Psoas muscle (tissue), 8 donors: ENCODE measurements around the gene ETF1. TPM values are rescaled to one million over a fixed set of nuclear protein-coding genes. Genes with fewer than 3 reads are reported as not detected.
A peak's percentile ranks its signal among the peaks of the same experiment; 100 is the strongest.

ENCODE experiments used
- ATAC-seq, 4 donors: fragments of 200-7000 bp; cut with Tn5 transposase; one replicate each; pipeline ENCODE4 v1.9.1; 2020; ENCODE audit warnings: moderate library complexity in 3 of 4, mild to moderate bottlenecking in 2 of 4
- DNase-seq, 2 donors: peaks; one replicate each; pipeline ENCODE4 v3.0.0-alpha.2; 2020
- H3K27ac ChIP-seq: fragments of 200-600 bp; one replicate; pipeline ENCODE4 v1.8.0; 2022
- H3K27me3 ChIP-seq, 3 donors: fragments of 200-600 bp in 1 of 3; one replicate each; pipeline versions ENCODE4 v1.6.1 to v1.8.0; 2013 to 2022; ENCODE audit warnings: low read length in 2 of 3, mild to moderate bottlenecking in 2 of 3, moderate library complexity in 1 of 3; ENCODE audit not compliant: insufficient read depth in 3 of 3
- H3K36me3 ChIP-seq, 2 donors: fragments of 200-600 bp in 1 of 2; one replicate each; pipeline versions ENCODE4 v1.6.1 to v1.8.0; 2013 to 2022; ENCODE audit warnings: low read depth in 1 of 2, mild to moderate bottlenecking in 1 of 2, moderate library complexity in 1 of 2; ENCODE audit not compliant: insufficient read depth in 1 of 2
- H3K4me1 ChIP-seq: fragments of 200-600 bp; one replicate; pipeline ENCODE4 v1.8.0; 2022
- H3K4me3 ChIP-seq: fragments of 200-600 bp; one replicate; pipeline ENCODE4 v1.8.0; 2022; ENCODE audit warnings: mild to moderate bottlenecking
- H3K9me3 ChIP-seq: fragments of 200-600 bp; one replicate; pipeline ENCODE4 v1.8.0; 2022
- WGBS, 3 donors: extraction: QIAGEN DNeasy Blood & Tissue Kit; methylation state at CpG; one replicate each; pipeline versions ENCODE4 v1.1.6 to v1.1.7; 2013; 5-methylcytosine and 5-hydroxymethylcytosine counted together
- intact Hi-C, 2 donors: fragments of 100-400 bp; cut with DNase I; formaldehyde crosslinking; loops; one replicate each; pipeline versions ENCODE4 v1.11.0 to v1.14.2; 2022
- long read RNA-seq, 2 donors: library from polyadenylated mRNA; unstranded; transcript quantifications; one replicate each; pipeline ENCODE4 v2.0.0, GENCODE V29; 2021
- polyA plus RNA-seq, 3 donors: library from polyadenylated mRNA; stranded (reverse); fragments of 200-250 nt; gene quantifications; one replicate each; pipeline ENCODE4 v1.2.3, GENCODE V29; 2013
- total RNA-seq, 4 donors: library from RNA; stranded (reverse); fragmentation: NEBNext Ultra II Directional in 2 of 4; extraction: Animal tissue kit (Norgen Biotek cat#: 25700) in 2 of 4; gene quantifications; one replicate each; pipeline versions ENCODE4 v1.2.1 to v1.2.4, GENCODE V29; 2021 to 2023
- TF ChIP-seq, protein P1 (sequence below): fragments of 200-600 bp; IDR thresholded peaks from one replicate; pipeline ENCODE4 v1.8.0; 2022; ENCODE audit warnings: antibody characterized with exemption
- donor health status: healthy with polysubstance abuse.
- donor health status: DM: no; HTN: no; CAD: no; lungs with moderate emphysema.
- donor health status: Bipolar disorder and iron deficiency.
- donor health status: healthy.
- donor health status: DM: yes; HTN: yes; CAD: no.
- donor health status: DM: no; HTN: no; CAD: no.
- donor health status: DM: no; HTN: no; CAD: no.
- donor health status: DM: yes; HTN: yes; CAD: no.

Gene ETF1
- 100 to 1,000 TPM in 3 of 4 donors, 10 to 100 TPM in 1; 84.2 to 174 (median 150) TPM for total RNA-seq
- 100 to 1,000 TPM in 2 of 3 donors, 10 to 100 TPM in 1; 72.3 to 212 (median 157) TPM for polyA plus RNA-seq
- long read RNA-seq, donor 1, transcript ETF1-201 (11 exons, 3,742 nt): major isoform, 63 of 77 reads
- long read RNA-seq, donor 1, partial matches to known transcripts: 7 of 77 reads
- long read RNA-seq, donor 1, other reads (novel, unspliced or antisense): 6 of 77 reads
- long read RNA-seq, donor 2, transcript ETF1-201 (11 exons, 3,742 nt): major isoform, 122 of 145 reads
- long read RNA-seq, donor 2, partial matches to known transcripts: 13 of 145 reads
- long read RNA-seq, donor 2, other reads (novel, unspliced or antisense): 10 of 145 reads

GRCh38 chr5:138542956-138543729 is at the start of gene ETF1:
Gene ETF1 (minus strand): TSS chr5:138543236. CDS start chr5:138542918, 318 bp downstream.
- intact Hi-C loops: loop anchor here in 1 of 2 donors (1.0 kb wide), 1 partner anchor 79 kb away; no protein-coding TSS in a partner anchor
- 0 to 1% (median 1%) methylated on average over 55 to 70 of the region's 70 CpGs for WGBS, 3 donors
- TF ChIP-seq, protein P1, sequence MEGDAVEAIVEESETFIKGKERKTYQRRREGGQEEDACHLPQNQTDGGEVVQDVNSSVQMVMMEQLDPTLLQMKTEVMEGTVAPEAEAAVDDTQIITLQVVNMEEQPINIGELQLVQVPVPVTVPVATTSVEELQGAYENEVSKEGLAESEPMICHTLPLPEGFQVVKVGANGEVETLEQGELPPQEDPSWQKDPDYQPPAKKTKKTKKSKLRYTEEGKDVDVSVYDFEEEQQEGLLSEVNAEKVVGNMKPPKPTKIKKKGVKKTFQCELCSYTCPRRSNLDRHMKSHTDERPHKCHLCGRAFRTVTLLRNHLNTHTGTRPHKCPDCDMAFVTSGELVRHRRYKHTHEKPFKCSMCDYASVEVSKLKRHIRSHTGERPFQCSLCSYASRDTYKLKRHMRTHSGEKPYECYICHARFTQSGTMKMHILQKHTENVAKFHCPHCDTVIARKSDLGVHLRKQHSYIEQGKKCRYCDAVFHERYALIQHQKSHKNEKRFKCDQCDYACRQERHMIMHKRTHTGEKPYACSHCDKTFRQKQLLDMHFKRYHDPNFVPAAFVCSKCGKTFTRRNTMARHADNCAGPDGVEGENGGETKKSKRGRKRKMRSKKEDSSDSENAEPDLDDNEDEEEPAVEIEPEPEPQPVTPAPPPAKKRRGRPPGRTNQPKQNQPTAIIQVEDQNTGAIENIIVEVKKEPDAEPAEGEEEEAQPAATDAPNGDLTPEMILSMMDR: no peak
- Histone ChIP-seq H3K27me3 (no peaks in the 10 kb centered on the region), H3K4me1 (peaks cover 61% of the 10 kb centered on the region), H3K36me3 (no peaks in the 10 kb centered on the region), H3K9me3 (no peaks in the 10 kb centered on the region), H3K4me3 (peak within 1 kb of the TSS; percentile 96), H3K27ac (peak within 1 kb of the TSS; percentile 99)
- ATAC-seq: peak; percentile 88 to 93 (median 90)
- DNase-seq: peak; percentile 100

DNA sequence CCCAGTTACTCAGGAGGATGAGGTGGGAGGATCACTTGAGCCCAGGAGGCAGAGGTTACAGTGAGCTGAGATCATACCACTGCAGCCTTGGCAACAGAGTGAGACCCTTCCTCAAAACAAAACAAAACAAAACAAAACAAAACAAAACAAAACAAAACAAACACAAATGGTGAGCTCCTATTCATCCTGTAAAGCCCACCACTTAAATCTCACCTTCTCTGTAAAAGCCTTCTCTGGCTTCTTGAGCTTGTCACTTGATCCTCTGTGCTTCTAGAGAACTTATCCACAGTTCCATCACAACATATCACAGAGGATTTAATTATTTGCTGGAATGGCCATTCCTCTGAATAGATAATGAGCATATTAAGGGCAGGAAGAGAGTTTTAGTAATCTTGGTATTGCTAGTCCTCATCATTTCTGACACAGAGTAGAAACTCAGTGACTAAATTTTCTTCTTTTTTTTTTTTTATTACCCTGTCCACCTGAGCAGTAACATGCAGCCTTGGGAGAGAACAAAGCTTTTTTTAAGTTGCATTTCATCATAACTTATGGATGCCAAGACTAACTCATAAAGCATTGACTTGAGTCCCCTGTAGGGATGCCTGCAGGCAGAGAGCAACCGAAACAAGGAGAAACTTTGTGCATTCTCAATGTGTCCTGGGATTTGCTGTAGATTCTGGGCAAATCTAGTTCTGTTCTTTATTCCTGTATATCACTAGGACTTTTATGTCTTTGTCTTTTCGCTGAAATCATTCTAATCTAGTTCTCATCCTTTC is 45.2 kb upstream of the ETF1 start:
- Histone ChIP-seq H3K27me3 (no peaks in the 10 kb centered on the region), H3K9me3 (no peaks in the 10 kb centered on the region), H3K4me3 (no peak overlapping the region), H3K4me1 (no peaks in the 10 kb centered on the region), H3K36me3 (no peaks in the 10 kb centered on the region), H3K27ac (no peak overlapping the region)
- WGBS, 3 donors: 84 to 94% (median 87%) methylated on average over 2 of the region's 2 CpGs
- TF ChIP-seq, protein P1: no peak
- ATAC-seq (no peak), DNase-seq (no peak)
- intact Hi-C loops: no loop called here

- ATAC-seq: no peak
- intact Hi-C loops: no loop called here
- DNase-seq: no peak
These were observed 42.1 kb upstream of the ETF1 start for GRCh38 chr5:138585157-138585556.

DNA sequence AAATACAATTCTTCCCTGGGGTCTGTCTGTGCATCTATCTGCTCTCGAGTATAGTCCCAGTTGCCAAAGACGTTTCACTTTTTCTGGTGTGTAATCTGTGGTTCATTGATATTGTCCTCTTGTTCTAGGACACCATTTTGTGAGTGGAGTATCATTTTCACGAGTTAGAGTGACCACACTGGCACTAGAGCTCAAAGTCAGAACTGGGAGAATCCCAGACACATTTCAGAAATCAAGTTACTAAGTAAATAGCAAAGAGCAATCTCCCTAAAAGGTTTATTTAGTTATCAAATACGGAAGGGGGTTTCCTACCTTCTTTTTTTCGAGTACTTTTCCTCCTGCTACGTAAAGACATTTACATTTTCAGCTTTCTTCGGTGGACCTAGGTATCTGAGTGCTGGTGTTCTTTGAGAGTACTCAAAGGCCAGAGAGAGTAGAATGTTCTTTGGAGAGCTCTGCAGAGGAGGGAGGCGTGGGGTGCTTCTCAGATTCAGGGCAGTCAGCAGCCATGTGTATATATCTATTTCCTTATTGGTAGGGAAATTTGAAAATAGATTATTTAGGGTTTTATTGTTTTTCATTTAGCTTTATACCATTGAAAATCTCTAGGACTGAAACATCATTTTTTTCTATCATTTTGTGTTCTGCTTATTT is 41.1 kb upstream of the ETF1 start:
- intact Hi-C loops: loop anchor here in 1 of 2 donors (5.0 kb wide), 1 partner anchor 678 kb away; no protein-coding TSS in a partner anchor
- H3K27ac ChIP-seq: no peak overlapping the region
- no peak overlapping the region for H3K4me3 ChIP-seq
- ATAC-seq (no peak), DNase-seq (no peak)
- H3K36me3 ChIP-seq: no peaks in the 10 kb centered on the region
- TF ChIP-seq, protein P1: no peak
- no peaks in the 10 kb centered on the region for H3K4me1 ChIP-seq
- no peaks in the 10 kb centered on the region for H3K27me3 ChIP-seq
- H3K9me3 ChIP-seq: no peaks in the 10 kb centered on the region
- 69 to 82% (median 76%) methylated on average over 8 of the region's 8 CpGs for WGBS, 3 donors

More at GRCh38 chr5:138585157-138585556, 42.1 kb upstream of the ETF1 start:
- TF ChIP-seq, protein P1: no peak
- Histone ChIP-seq H3K36me3 (no peaks in the 10 kb centered on the region), H3K4me1 (no peaks in the 10 kb centered on the region), H3K27ac (no peak overlapping the region), H3K4me3 (no peak overlapping the region), H3K27me3 (no peaks in the 10 kb centered on the region), H3K9me3 (no peaks in the 10 kb centered on the region)
